Measurements from ENCODE around the gene TIMM29. TPM values are rescaled to one million over a fixed set of nuclear protein-coding genes. Genes with fewer than 3 reads are reported as not detected.

TIMM29 gene
- total and polyA plus RNA-seq, 9 of the 15 experiments (the other 6 are each of a cell fraction or from before 2014, with no cell fraction given): 2.4 to 29.4 (median 16.3) TPM

GRCh38 chr19:10961073-10961860 lies 32.7 kb downstream of the TIMM29 start (continued):
- TF ChIP-seq ARID4B (CRISPR knock-in tag; IDR thresholded peaks at IDR 0.05): 0 out of 2 replicates have a peak, but pooled peaks have one; percentile 28
- TF ChIP-seq NR2F6 (CRISPR knock-in tag; IDR thresholded peaks at IDR 0.05): no peak
- TF ChIP-seq HDAC6 (IDR thresholded peaks at IDR 0.05; ENCODE audit: low read depth, low read length): no peak
- TF ChIP-seq ZBTB7A (IDR thresholded peaks at IDR 0.05; ENCODE audit: borderline replicate concordance, control insufficient read depth, low read depth, low read length): peak; percentile 89
- TF ChIP-seq NFE2 (IDR thresholded peaks at IDR 0.05; ENCODE audit: low read depth): no peak
- TF ChIP-seq RB1 (IDR thresholded peaks at IDR 0.05; ENCODE audit: low read depth): 0 out of 2 replicates have a peak, but pooled peaks have one; percentile 6
- peak; percentile 23; the same call in 1 of the 2 replicates for TF ChIP-seq THAP12 (CRISPR knock-in tag; IDR thresholded peaks at IDR 0.05)
- peak in 1 of 3 experiments; percentile 3; a peak in 1 of 6 replicates for TF ChIP-seq CTCF (IDR thresholded peaks at IDR 0.05 in 2 of 3, conservative IDR thresholded peaks at IDR 0.05 in 1 of 3; ENCODE audit: insufficient read depth in 2 of 3, low read depth in 1 of 3, low read length in 3 of 3)
- peak; percentile 62; the same call in 1 of the 2 replicates for TF ChIP-seq MTA3 (IDR thresholded peaks at IDR 0.05; ENCODE audit: borderline replicate concordance)
- TF ChIP-seq POLR2G (IDR thresholded peaks at IDR 0.05; ENCODE audit: low read depth, low read length): peak; percentile 19; the same call in 1 of the 2 replicates
- peak; percentile 87 for TF ChIP-seq ZNF395 (CRISPR knock-in tag; IDR thresholded peaks at IDR 0.05)
- TF ChIP-seq SMARCE1 (IDR thresholded peaks at IDR 0.05): peak; percentile 43; the same call in 1 of the 2 replicates
- no peak for TF ChIP-seq BRCA1 (IDR thresholded peaks at IDR 0.05)
- TF ChIP-seq BRCA1 (CRISPR knock-in tag; IDR thresholded peaks at IDR 0.05): no peak
- no peak for TF ChIP-seq E2F4 (CRISPR knock-in tag; IDR thresholded peaks at IDR 0.05; ENCODE audit: low read depth)

All from K562 (cell line).